ENCODE measurements around the gene SLC25A36. TPM values are rescaled to one million over a fixed set of nuclear protein-coding genes. Genes with fewer than 3 reads are reported as not detected.

Gene SLC25A36
- 36.0 and 54.2 TPM in 2 replicates for total RNA-seq (2014; rRNA removed; shearing (Covaris generic))

- DNase-seq (ENCODE audit: low read depth): peak; percentile 99
These were observed at the start of gene SLC25A36 for GRCh38 chr3:140941434-140942220. SLC25A36 (plus strand) TSS chr3:140941836; CDS start chr3:140942055, 219 bp downstream.

- no peak for DNase-seq (ENCODE audit: low read depth)
These were observed 44.6 kb upstream of the SLC25A36 start for GRCh38 chr3:140896997-140897396.

- peak; percentile 47 for DNase-seq (ENCODE audit: low read depth)
These were observed 43.1 kb upstream of the SLC25A36 start for GRCh38 chr3:140898340-140899180.

- no peak for DNase-seq (ENCODE audit: low read depth)
These were observed 42.3 kb upstream of the SLC25A36 start for GRCh38 chr3:140899363-140899762.

- no peak for DNase-seq (ENCODE audit: low read depth)
These were observed 38.8 kb upstream of the SLC25A36 start for GRCh38 chr3:140902791-140903190.

GRCh38 chr3:140903196-140903595, 38.4 kb upstream of the SLC25A36 start:
- DNase-seq (ENCODE audit: low read depth): no peak

GRCh38 chr3:140904521-140904920, 37.1 kb upstream of the SLC25A36 start:
- no peak for DNase-seq (ENCODE audit: low read depth)

- DNase-seq (ENCODE audit: low read depth): no peak
These were observed 36.1 kb upstream of the SLC25A36 start for GRCh38 chr3:140905559-140905958.

- no peak for DNase-seq (ENCODE audit: low read depth)
These were observed 34.9 kb upstream of the SLC25A36 start for GRCh38 chr3:140906785-140907184.

- peak; percentile 19 for DNase-seq (ENCODE audit: low read depth)
These were observed 30.8 kb upstream of the SLC25A36 start for GRCh38 chr3:140910860-140911259.

- no peak for DNase-seq (ENCODE audit: low read depth)
These were observed 29.8 kb upstream of the SLC25A36 start for GRCh38 chr3:140911822-140912221.

GRCh38 chr3:140913728-140914127, 27.9 kb upstream of the SLC25A36 start:
- no peak for DNase-seq (ENCODE audit: low read depth)

GRCh38 chr3:140914384-140914945, 27.2 kb upstream of the SLC25A36 start:
- no peak for DNase-seq (ENCODE audit: low read depth)

- DNase-seq (ENCODE audit: low read depth): no peak
These were observed 25.0 kb upstream of the SLC25A36 start for GRCh38 chr3:140916603-140917002.

- no peak for DNase-seq (ENCODE audit: low read depth)
These were observed 23.9 kb upstream of the SLC25A36 start for GRCh38 chr3:140917772-140918171.

- DNase-seq (ENCODE audit: low read depth): no peak
These were observed 21.6 kb upstream of the SLC25A36 start for GRCh38 chr3:140920029-140920428.

GRCh38 chr3:140922634-140923033, 19.0 kb upstream of the SLC25A36 start:
- no peak for DNase-seq (ENCODE audit: low read depth)

- DNase-seq (ENCODE audit: low read depth): no peak
These were observed 17.4 kb upstream of the SLC25A36 start for GRCh38 chr3:140924097-140924873.

GRCh38 chr3:140927279-140928069, 14.2 kb upstream of the SLC25A36 start:
- no peak for DNase-seq (ENCODE audit: low read depth)

- no peak for DNase-seq (ENCODE audit: low read depth)
These were observed 12.2 kb upstream of the SLC25A36 start for GRCh38 chr3:140929446-140929845.

- DNase-seq (ENCODE audit: low read depth): peak; percentile 35
These were observed 10.6 kb upstream of the SLC25A36 start for GRCh38 chr3:140931016-140931454.

Data from Daoy (cell line).